Neural cell (in vitro differentiated cells): ENCODE measurements around the gene SUFU.

Source experiments
- CTCF ChIP-seq: fragments of 450-650 bp; IDR thresholded peaks from 2 replicates; pipeline ENCODE4 v1.5.1; 2014; ENCODE audit warnings: antibody characterized with exemption, mild to moderate bottlenecking, moderate library complexity; ENCODE audit not compliant: poor library complexity, severe bottlenecking
- EP300 ChIP-seq: fragments of 450-650 bp; conservative IDR thresholded peaks from 2 replicates; pipeline ENCODE4 v1.6.1; 2014; ENCODE audit warnings: antibody characterized with exemption, mild to moderate bottlenecking, moderate library complexity; ENCODE audit not compliant: poor library complexity, severe bottlenecking
- EZH2 ChIP-seq: fragments of 200-600, 300-800 bp; shearing (Covaris generic), sonication (generic); IDR thresholded peaks from 2 replicates; pipeline ENCODE4 v1.6.1; 2014; ENCODE audit warnings: antibody characterized with exemption, low read length, borderline replicate concordance, mild to moderate bottlenecking; ENCODE audit not compliant: insufficient read depth, poor library complexity, severe bottlenecking
- POLR2AphosphoS5 ChIP-seq: IDR thresholded peaks from 2 replicates; pipeline ENCODE4 v1.6.1; 2012
- RAD21 ChIP-seq: fragments of 450-650 bp; conservative IDR thresholded peaks from 2 replicates; pipeline ENCODE4 v1.6.1; 2014; ENCODE audit warnings: antibody characterized with exemption, mild to moderate bottlenecking, moderate library complexity
- REST ChIP-seq: IDR thresholded peaks from 2 replicates; pipeline ENCODE4 v1.6.1; 2012; ENCODE audit warnings: borderline replicate concordance
- TAF1 ChIP-seq: IDR thresholded peaks from 2 replicates; pipeline ENCODE4 v1.6.1; 2012; ENCODE audit warnings: low read depth

- TF ChIP-seq CTCF: no peak
- no peak for TF ChIP-seq EZH2
- no peak for TF ChIP-seq REST
- TF ChIP-seq POLR2AphosphoS5: no peak
- no peak for TF ChIP-seq RAD21
- no peak for TF ChIP-seq EP300
- TF ChIP-seq TAF1: no peak
Measured at GRCh38 chr10:102467971-102468438, 35.8 kb upstream of the SUFU start.
